ENCODE measurements around the gene SGSM2.

GRCh38 chr17:2410951-2411350 is 73.7 kb downstream of the SGSM2 start:
- TF ChIP-seq CTCF (IDR thresholded peaks at IDR 0.05) (no peak), TCF7L2 (IDR thresholded peaks at IDR 0.05; ENCODE audit: low read depth, low read length) (no peak), POLR2AphosphoS5 (IDR thresholded peaks at IDR 0.05; ENCODE audit: low read depth, low read length) (no peak), REST (IDR thresholded peaks at IDR 0.05; ENCODE audit: insufficient read depth in 1 of 2, low read depth in 2 of 2, low read length in 1 of 2) (no peak), SIN3A (IDR thresholded peaks at IDR 0.05; ENCODE audit: borderline replicate concordance, insufficient read depth, low read depth, low read length) (no peak)
